H1 (cell line): ENCODE data around the gene GRAMD1B. TPM values are rescaled to one million over a fixed set of nuclear protein-coding genes. Genes with fewer than 3 reads are reported as not detected.

Source experiments
- RNF2 ChIP-seq: fragments of 200-900, 300-1000 bp; sonication (generic); IDR thresholded peaks from 2 replicates; pipeline ENCODE4 v1.7.1; 2016; ENCODE audit warnings: borderline replicate concordance, low read depth, mild to moderate bottlenecking, antibody characterized with exemption, low read length; ENCODE audit not compliant: poor library complexity, severe bottlenecking; ENCODE audit errors: missing control alignments
- polyA plus RNA-seq, 7 experiments: library from polyadenylated mRNA; depleted of rRNA in 3 of 7; stranded (reverse) in 5 of 7; unstranded in 2 of 7; fragments of >200 nt in 5 of 7; fragments of 200-250 nt in 2 of 7; gene quantifications; 1 replicate in 5 of 7; 2 replicates in 1 of 7; 4 replicates in 1 of 7; pipeline versions ENCODE4 v1.2.1 to v1.2.3, GENCODE V29; 2011 to 2013; ENCODE audit warnings: missing spikeins in 2 of 7, mixed read lengths in 2 of 7
- total RNA-seq: library from RNA; stranded (reverse); fragmentation: NEBNext Ultra II Directional; extraction: Animal tissue kit (Norgen Biotek cat#: 25700); gene quantifications from 2 replicates; pipeline ENCODE4 v1.2.1, GENCODE V29; 2021
- TF ChIP-seq, protein P1 (sequence below): IDR thresholded peaks from 2 replicates; pipeline ENCODE4 v1.6.1; 2012; ENCODE audit warnings: inconsistent platforms

Gene GRAMD1B
- total and polyA plus RNA-seq, 2 of the 8 experiments (the other 6 are each of a cell fraction or from before 2014, with no cell fraction given): 10.1 to 21.2 TPM

DNA sequence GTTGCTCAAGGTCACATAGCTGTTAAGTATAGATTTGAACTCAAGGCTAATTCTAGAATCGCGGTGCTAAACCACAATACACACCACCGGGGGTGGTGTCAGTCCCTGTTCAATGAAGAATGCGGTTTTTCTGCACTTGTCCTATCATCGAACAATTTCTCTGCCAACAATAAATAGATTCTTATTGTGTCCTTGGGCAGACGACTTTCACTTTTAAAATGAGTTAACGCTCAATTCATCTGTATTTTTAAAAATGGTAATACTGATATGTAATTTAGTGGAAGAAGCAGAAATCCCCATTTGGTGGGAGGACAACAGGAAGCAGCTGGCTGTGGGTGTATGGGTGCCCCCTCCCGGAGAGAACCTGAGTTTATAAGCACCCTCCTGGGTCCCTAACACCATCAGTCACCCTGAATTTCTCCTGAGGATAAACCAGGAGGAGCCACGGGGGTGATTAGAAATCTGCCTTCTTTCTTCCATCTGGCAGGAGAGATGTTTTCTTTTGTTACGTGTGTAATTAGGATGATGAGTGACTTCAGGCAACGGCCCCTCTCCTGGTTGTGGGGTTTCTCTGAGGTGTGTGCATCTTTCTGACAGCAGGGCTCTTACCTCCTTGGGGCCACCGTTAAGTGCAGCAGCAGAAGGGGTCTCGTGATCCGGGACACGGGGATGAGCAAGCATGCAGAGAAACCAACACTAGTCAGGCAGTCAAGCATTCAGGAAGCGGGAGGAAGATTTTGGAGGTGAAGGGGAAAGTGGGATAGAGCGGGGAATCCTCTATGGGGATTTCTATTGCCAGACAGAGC, 87.7 kb downstream of the GRAMD1B start (continued):
- TF ChIP-seq, protein P1, sequence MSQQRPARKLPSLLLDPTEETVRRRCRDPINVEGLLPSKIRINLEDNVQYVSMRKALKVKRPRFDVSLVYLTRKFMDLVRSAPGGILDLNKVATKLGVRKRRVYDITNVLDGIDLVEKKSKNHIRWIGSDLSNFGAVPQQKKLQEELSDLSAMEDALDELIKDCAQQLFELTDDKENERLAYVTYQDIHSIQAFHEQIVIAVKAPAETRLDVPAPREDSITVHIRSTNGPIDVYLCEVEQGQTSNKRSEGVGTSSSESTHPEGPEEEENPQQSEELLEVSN: no peak
- TF ChIP-seq RNF2: no peak
- TF ChIP-seq, all 59 proteins: peak for 0
